K562 (cell line): ENCODE data around the gene PARD3B. TPM values are rescaled to one million over a fixed set of nuclear protein-coding genes. Genes with fewer than 3 reads are reported as not detected.

Experiments
- ATAC-seq: fragments of 200-7000 bp; cut with Tn5 transposase; 3 replicates; pipeline ENCODE4 v1.9.1; 2020; ENCODE audit warnings: moderate library complexity
- BruUV-seq: library from RNA; stranded (reverse); fragments of 400-500 nt; replicated peaks from 2 replicates; lab custom pipeline; 2021; lab: Mats Ljungman, UMichigan
- CTCF ChIA-PET: fragments of 300-600 bp; formaldehyde crosslinking; extraction: SDS; loops from one replicate; lab custom pipeline; 2021; ENCODE audit warnings: low intra/inter-chr PET ratio; lab: Yijun Ruan, JAX
- POLR2A ChIA-PET: fragments of 300-600, 350-650 bp; sonication (Branson Sonifier 250); formaldehyde crosslinking; extraction: SDS; loops from one replicate; lab custom pipeline; 2021; ENCODE audit warnings: antibody characterized with exemption, inconsistent platforms; lab: Yijun Ruan, JAX
- DNase-seq, 4 experiments: peaks; one replicate each; pipeline versions ENCODE4 v3.0.0 to v3.0.0-alpha.2; 2011 to 2018; ENCODE audit warnings: low spot score in 3 of 4, mixed read lengths in 3 of 4; ENCODE audit errors: extremely low read depth in 1 of 4
- FAIRE-seq: peaks from 2 replicates; lab custom pipeline; 2011; peaks lifted over from hg19 to GRCh38; lab: Jason Lieb, UNC
- H2AFZ ChIP-seq: 2 replicates; pipeline ENCODE4 v1.6.0; 2011; ENCODE audit warnings: low read depth, low read length, control low read depth, inconsistent platforms
- H3K27ac ChIP-seq: fragments of 200-600 bp; 3 replicates; pipeline ENCODE4 v1.8.0; 2011; ENCODE audit warnings: low read depth, mild to moderate bottlenecking, control low read depth, inconsistent platforms, low read length, moderate library complexity, mixed read lengths; ENCODE audit errors: extremely low read depth
- H3K27me3 ChIP-seq, 2 experiments: fragments of 300-600 bp in 1 of 2; 2 replicates in 1 of 2; 3 replicates in 1 of 2; pipeline versions ENCODE4 v1.6.0 to v1.8.0; 2011; ENCODE audit warnings: inconsistent platforms in 2 of 2, low read length in 2 of 2, mild to moderate bottlenecking in 1 of 2, mixed read lengths in 1 of 2, moderate library complexity in 1 of 2; ENCODE audit not compliant: control insufficient read depth in 2 of 2, insufficient read depth in 2 of 2
- H3K36me3 ChIP-seq: fragments of 300-600 bp; 3 replicates; pipeline ENCODE4 v1.8.0; 2011; ENCODE audit warnings: mild to moderate bottlenecking, low read length, inconsistent platforms; ENCODE audit not compliant: control insufficient read depth, insufficient read depth
- H3K4me1 ChIP-seq, 2 experiments: fragments of 200-600 bp in 1 of 2; replicated peaks in 1 of 2; 2 replicates in 1 of 2; 3 replicates in 1 of 2; pipeline versions ENCODE4 v1.5.1 to v1.8.0; 2011; ENCODE audit warnings: inconsistent platforms in 2 of 2, low read length in 2 of 2, mild to moderate bottlenecking in 1 of 2, mixed read lengths in 1 of 2, moderate library complexity in 1 of 2; ENCODE audit not compliant: control insufficient read depth in 2 of 2, insufficient read depth in 2 of 2
- H3K4me2 ChIP-seq: 2 replicates; pipeline ENCODE4 v1.6.1; 2011; ENCODE audit warnings: low read length, control low read depth, inconsistent platforms, mixed read lengths; ENCODE audit not compliant: insufficient read depth
- H3K4me3 ChIP-seq: fragments of 200-600 bp; sonication (generic), shearing (Covaris generic); 2 replicates; pipeline ENCODE4 v1.5.1; 2016; ENCODE audit warnings: control low read depth, inconsistent platforms
- H3K79me2 ChIP-seq: fragments of 200-600 bp; 3 replicates; pipeline ENCODE4 v1.8.0; 2011; ENCODE audit warnings: low read length, inconsistent platforms; ENCODE audit not compliant: control insufficient read depth, insufficient read depth
- H3K9ac ChIP-seq, 2 experiments: 2 replicates each; pipeline versions ENCODE4 v1.6.0 to v1.6.1; 2011; ENCODE audit warnings: low read depth in 2 of 2, low read length in 2 of 2, control low read depth in 1 of 2, inconsistent platforms in 1 of 2, mild to moderate bottlenecking in 1 of 2, mixed read lengths in 1 of 2; ENCODE audit not compliant: insufficient read depth in 1 of 2
- H3K9me1 ChIP-seq: one replicate; pipeline ENCODE4 v1.6.0; 2011; ENCODE audit warnings: inconsistent platforms, mild to moderate bottlenecking, low read length, moderate library complexity; ENCODE audit not compliant: control insufficient read depth, insufficient read depth
- H3K9me3 ChIP-seq: replicated peaks from 2 replicates; pipeline ENCODE4 v1.5.1; 2011; ENCODE audit warnings: low read depth, low read length, inconsistent platforms; ENCODE audit not compliant: control insufficient read depth, insufficient read depth
- H4K20me1 ChIP-seq: replicated peaks from 2 replicates; pipeline ENCODE4 v1.6.1; 2011; ENCODE audit warnings: low read length, inconsistent platforms, mixed read lengths; ENCODE audit not compliant: control insufficient read depth, insufficient read depth
- HNRNPL ChIP-seq: fragments of 200-400 bp; formaldehyde crosslinking; IDR thresholded peaks from 2 replicates; pipeline ENCODE4 v1.6.1; 2017; ENCODE audit warnings: low read depth, mild to moderate bottlenecking, low read length
- IRF9 ChIP-seq: fragments of 450-650 bp; IDR thresholded peaks from 2 replicates; pipeline ENCODE4 v1.6.1; 2016; ENCODE audit warnings: missing biosample characterization, missing genetic modification characterization
- POLR3A ChIP-seq: IDR thresholded peaks from 2 replicates; pipeline ENCODE4 v1.6.1; 2011; ENCODE audit warnings: borderline replicate concordance, mild to moderate bottlenecking, moderate library complexity; ENCODE audit not compliant: insufficient read length, insufficient read depth; ENCODE audit errors: extremely low read depth
- TFAM ChIP-seq: fragments of 250-450 bp; sonication (Bioruptor Pico); conservative IDR thresholded peaks from 2 replicates; pipeline ENCODE4 v1.5.0; 2021; ENCODE audit warnings: mild to moderate bottlenecking, moderate library complexity
- TRIM25 ChIP-seq: fragments of 450-650 bp; IDR thresholded peaks from 2 replicates; pipeline ENCODE4 v1.7.0; 2016; ENCODE audit warnings: borderline replicate concordance
- USF2 ChIP-seq: sonication (generic); formaldehyde crosslinking; IDR thresholded peaks from 2 replicates; pipeline ENCODE4 v1.5.0; 2020; ENCODE audit warnings: missing genetic modification reagents
- ZNF41 ChIP-seq: fragments of 250-450 bp; sonication (Bioruptor Pico); conservative IDR thresholded peaks from 2 replicates; pipeline ENCODE4 v1.4.0; 2020; ENCODE audit warnings: mild to moderate bottlenecking
- ZNF551 ChIP-seq: fragments of 250-450 bp; sonication (Bioruptor Pico); IDR thresholded peaks from 2 replicates; pipeline ENCODE4 v1.5.0; 2021; ENCODE audit warnings: mild to moderate bottlenecking, moderate library complexity
- WGBS: fragments of 100-300 bp; shearing (Covaris generic); methylation state at CpG from one replicate; pipeline ENCODE4 v1.1.6; 2016; ENCODE audit warnings: low coverage, mixed read lengths; ENCODE audit not compliant: insufficient coverage; ENCODE audit errors: missing lambda C conversion rate; 5-methylcytosine and 5-hydroxymethylcytosine counted together
- in situ Hi-C: fragments of 300-500 bp; cut with MboI; formaldehyde crosslinking; loops from 4 replicates; pipeline ENCODE4 v1.15.0; 2018; ENCODE audit warnings: inconsistent platforms, mixed read lengths
- intact Hi-C: fragments of 100-400 bp; cut with micrococcal nuclease; formaldehyde crosslinking; loops from 2 replicates; pipeline ENCODE4 v1.14.2; 2022
- polyA plus RNA-seq, 8 experiments: library from polyadenylated mRNA; depleted of rRNA in 4 of 8; stranded (reverse) in 5 of 8; unstranded in 3 of 8; fragments of >200 nt; fragmentation: Nextera tagmentation in 2 of 8; fragmentation: Illumina TruSeq in 1 of 8; extraction: Ambion mirVana in 2 of 8; extraction: Trizol in 1 of 8; gene quantifications; 2 replicates each; pipeline versions ENCODE4 v1.2.1 to v1.2.3, GENCODE V29; 2011 to 2014; ENCODE audit warnings: inconsistent platforms in 1 of 8, missing spikeins in 1 of 8
- total RNA-seq, 7 experiments: library from RNA; depleted of rRNA in 6 of 7; stranded (reverse); fragments of >200 nt in 6 of 7; fragmentation: Illumina TruSeq in 2 of 7; extraction: Trizol in 2 of 7; gene quantifications; 2 replicates each; pipeline versions ENCODE4 v1.2.1 to v1.2.3, GENCODE V29; 2011 to 2021; ENCODE audit warnings: low replicate concordance in 1 of 7

Gene PARD3B
- total and polyA plus RNA-seq, 9 of the 15 experiments (the other 6 are each of a cell fraction or from before 2014, with no cell fraction given): 0.15 to 3.0 (median 1.1) TPM

GRCh38 chr2:205582366-205582765, 1037.1 kb downstream of the PARD3B start:
- ATAC-seq: no peak
- no peak overlapping the region for H3K4me3 ChIP-seq
- H3K4me2 ChIP-seq: no peak overlapping the region
- H3K79me2 ChIP-seq: no peaks in the 10 kb centered on the region
- H2AFZ ChIP-seq: no peak overlapping the region
- BruUV-seq: no TSS peak
- no peaks in the 10 kb centered on the region for H4K20me1 ChIP-seq
- in situ Hi-C loops: no loop called here
- intact Hi-C loops: no loop called here
- H3K4me1 ChIP-seq: no peaks in the 10 kb centered on the region
- no peaks in the 10 kb centered on the region for H3K36me3 ChIP-seq
- H3K9me3 ChIP-seq: no peaks in the 10 kb centered on the region
- no peaks in the 10 kb centered on the region for H3K9me1 ChIP-seq
- CTCF ChIA-PET: no interaction called here
- no peak for DNase-seq
- no peak overlapping the region for H3K9ac ChIP-seq
- POLR2A ChIA-PET: no interaction called here
- WGBS: 0% methylated on average over 2 of the region's 2 CpGs
- no peak for FAIRE-seq
- no peak overlapping the region for H3K27ac ChIP-seq
- TF ChIP-seq ZNF551 (CRISPR knock-in tag): no peak
- no peak for TF ChIP-seq ZNF41 (CRISPR knock-in tag)
- TF ChIP-seq TRIM25: no peak
- no peak for TF ChIP-seq POLR3A
- TF ChIP-seq IRF9 (tag): no peak
- TF ChIP-seq HNRNPL: no peak
- TF ChIP-seq USF2 (CRISPR knock-in tag): no peak
- TF ChIP-seq TFAM (CRISPR knock-in tag): no peak
- no peaks in the 10 kb centered on the region for H3K27me3 ChIP-seq
